SK-N-SH treated with all-trans-retinoic acid at 6 μM for 48 hours (cell line): ENCODE measurements around the gene ID4.

Experiments
- ATAC-seq: fragments of 200-7000 bp; cut with Tn5 transposase; 3 replicates; pipeline ENCODE4 v1.9.1; 2020; ENCODE audit warnings: mild to moderate bottlenecking, moderate library complexity
- ARNTL ChIP-seq: fragments of 450-650 bp; formaldehyde crosslinking; IDR thresholded peaks from 2 replicates; pipeline ENCODE4 v1.5.0; 2020; ENCODE audit warnings: low read depth, mild to moderate bottlenecking, moderate library complexity, borderline replicate concordance
- BACH2 ChIP-seq: fragments of 250-450 bp; sonication (Bioruptor Pico); IDR thresholded peaks from 2 replicates; pipeline ENCODE4 v1.9.0; 2021; ENCODE audit warnings: mild to moderate bottlenecking, borderline replicate concordance
- CREB5 ChIP-seq: fragments of 250-450 bp; sonication (Bioruptor Pico); IDR thresholded peaks from 2 replicates; pipeline ENCODE4 v1.5.1; 2020; ENCODE audit warnings: low read depth, mild to moderate bottlenecking, moderate library complexity
- CSDC2 ChIP-seq: fragments of 250-450 bp; sonication (Bioruptor Pico); IDR thresholded peaks from 2 replicates; pipeline ENCODE4 v1.5.0; 2020; ENCODE audit warnings: mild to moderate bottlenecking, moderate library complexity
- CSRNP3 ChIP-seq: fragments of 250-450 bp; sonication (Bioruptor Pico); IDR thresholded peaks from 2 replicates; pipeline ENCODE4 v1.5.1; 2021; ENCODE audit warnings: mild to moderate bottlenecking, moderate library complexity
- ESRRG ChIP-seq: fragments of 250-450 bp; sonication (Bioruptor Pico); IDR thresholded peaks from 2 replicates; pipeline ENCODE4 v1.6.1; 2021; ENCODE audit warnings: mild to moderate bottlenecking
- GLIS3 ChIP-seq: fragments of 250-450 bp; sonication (Bioruptor Pico); IDR thresholded peaks from 2 replicates; pipeline ENCODE4 v1.5.0; 2020; ENCODE audit warnings: mild to moderate bottlenecking, moderate library complexity
- ISL1 ChIP-seq: fragments of 250-450 bp; sonication (Bioruptor Pico); IDR thresholded peaks from 2 replicates; pipeline ENCODE4 v2.1.2; 2022; ENCODE audit warnings: mild to moderate bottlenecking, moderate library complexity
- OSR1 ChIP-seq: fragments of 250-450 bp; sonication (Bioruptor Pico); IDR thresholded peaks from 2 replicates; pipeline ENCODE4 v1.8.0; 2022; ENCODE audit warnings: moderate library complexity, mild to moderate bottlenecking, inconsistent platforms
- PATZ1 ChIP-seq: fragments of 250-450 bp; sonication (Bioruptor Pico); IDR thresholded peaks from 2 replicates; pipeline ENCODE4 v1.8.0; 2020; ENCODE audit warnings: mild to moderate bottlenecking, moderate library complexity, borderline replicate concordance
- POU6F1 ChIP-seq: fragments of 250-450 bp; sonication (Bioruptor Pico); IDR thresholded peaks from 2 replicates; pipeline ENCODE4 v1.8.0; 2021; ENCODE audit warnings: low read depth, mild to moderate bottlenecking, moderate library complexity, borderline replicate concordance
- RARB ChIP-seq: fragments of 250-450 bp; sonication (Bioruptor Pico); IDR thresholded peaks from 2 replicates; pipeline ENCODE4 v1.8.0; 2021; ENCODE audit warnings: mild to moderate bottlenecking, moderate library complexity
- SNAI2 ChIP-seq: fragments of 250-450 bp; sonication (Bioruptor Pico); IDR thresholded peaks from 2 replicates; pipeline ENCODE4 v1.5.0; 2020; ENCODE audit warnings: mild to moderate bottlenecking, moderate library complexity
- TCF4 ChIP-seq: fragments of 250-450 bp; sonication (Bioruptor Pico); IDR thresholded peaks from 2 replicates; pipeline ENCODE4 v1.8.0; 2021; ENCODE audit warnings: mild to moderate bottlenecking, moderate library complexity, borderline replicate concordance
- TOX ChIP-seq: fragments of 250-450 bp; sonication (Bioruptor Pico); IDR thresholded peaks from 2 replicates; pipeline ENCODE4 v1.8.0; 2021; ENCODE audit warnings: mild to moderate bottlenecking, moderate library complexity, borderline replicate concordance
- TSHZ2 ChIP-seq: fragments of 250-450 bp; sonication (Bioruptor Pico); IDR thresholded peaks from 2 replicates; pipeline ENCODE4 v1.5.0; 2020; ENCODE audit warnings: mild to moderate bottlenecking, moderate library complexity
- ZC3H10 ChIP-seq: fragments of 250-450 bp; sonication (Bioruptor Pico); IDR thresholded peaks from 2 replicates; pipeline ENCODE4 v1.5.1; 2021; ENCODE audit warnings: mild to moderate bottlenecking, moderate library complexity
- ZFP3 ChIP-seq: fragments of 250-450 bp; sonication (Bioruptor Pico); IDR thresholded peaks from 2 replicates; pipeline ENCODE4 v1.5.0; 2020; ENCODE audit warnings: mild to moderate bottlenecking, moderate library complexity
- ZFP30 ChIP-seq: fragments of 450-650 bp; formaldehyde crosslinking; IDR thresholded peaks from 2 replicates; pipeline ENCODE4 v1.5.0; 2022; ENCODE audit warnings: mild to moderate bottlenecking, moderate library complexity
- ZNF565 ChIP-seq: fragments of 450-650 bp; formaldehyde crosslinking; conservative IDR thresholded peaks from 2 replicates; pipeline ENCODE4 v1.5.0; 2020; ENCODE audit warnings: low read depth, mild to moderate bottlenecking, moderate library complexity
- ZNF8 ChIP-seq: fragments of 450-650 bp; formaldehyde crosslinking; IDR thresholded peaks from 2 replicates; pipeline ENCODE4 v1.5.0; 2020; ENCODE audit warnings: mild to moderate bottlenecking, moderate library complexity

ID4 gene

GRCh38 chr6:19879663-19880062 lies 42.5 kb downstream of the ID4 start:
- TF ChIP-seq GLIS3 (CRISPR knock-in tag) = no peak
- no peak for TF ChIP-seq TOX (CRISPR knock-in tag)
- TF ChIP-seq CREB5 (CRISPR knock-in tag) = no peak
- TF ChIP-seq CSDC2 (CRISPR knock-in tag) = no peak
- no peak for TF ChIP-seq TSHZ2
- no peak for TF ChIP-seq ZNF8 (CRISPR knock-in tag)
- no peak for TF ChIP-seq PATZ1 (CRISPR knock-in tag)
- no peak for TF ChIP-seq BACH2
- TF ChIP-seq SNAI2 (CRISPR knock-in tag) = no peak
- ATAC-seq = no peak

- no peak for ATAC-seq
- TF ChIP-seq CSRNP3 (CRISPR knock-in tag) = no peak
- no peak for TF ChIP-seq CSDC2 (CRISPR knock-in tag)
- no peak for TF ChIP-seq ZC3H10 (CRISPR knock-in tag)
These were observed 42.9 kb downstream of the ID4 start for GRCh38 chr6:19880066-19880465.

GRCh38 chr6:19891451-19891850 lies 54.3 kb downstream of the ID4 start:
- TF ChIP-seq ESRRG (CRISPR knock-in tag) (no peak), ARNTL (CRISPR knock-in tag) (no peak), ZFP30 (CRISPR knock-in tag) (no peak), TSHZ2 (no peak), ISL1 (no peak), ZNF8 (CRISPR knock-in tag) (no peak), RARB (CRISPR knock-in tag) (no peak), ZNF565 (no peak), OSR1 (CRISPR knock-in tag) (no peak), ZC3H10 (CRISPR knock-in tag) (no peak), TCF4 (no peak), CSDC2 (CRISPR knock-in tag) (no peak), POU6F1 (CRISPR knock-in tag) (no peak), CREB5 (CRISPR knock-in tag) (no peak), CSRNP3 (CRISPR knock-in tag) (no peak), SNAI2 (CRISPR knock-in tag) (no peak), ZFP3 (CRISPR knock-in tag) (no peak)

More at GRCh38 chr6:19891451-19891850, 54.3 kb downstream of the ID4 start:
- ATAC-seq = no peak
